Fibroblast of the aortic adventitia (primary cell): Measurements from ENCODE around the gene DDI2. TPM values are rescaled to one million over a fixed set of nuclear protein-coding genes. Genes with fewer than 3 reads are reported as not detected.

ENCODE experiments used
- DNase-seq: peaks from one replicate; pipeline ENCODE4 v3.0.0-alpha.2; 2010; ENCODE audit warnings: low read depth
- H3K4me3 ChIP-seq: 2 replicates; pipeline ENCODE4 v1.5.1; 2011; ENCODE audit warnings: low read depth, mild to moderate bottlenecking, control low read depth, low read length, moderate library complexity
- CTCF ChIP-seq: IDR thresholded peaks from 2 replicates; pipeline ENCODE4 v1.5.1; 2011; ENCODE audit warnings: mild to moderate bottlenecking, low read length, control low read depth, inconsistent platforms; ENCODE audit not compliant: insufficient read depth
- total RNA-seq: library from RNA; depleted of rRNA; stranded (reverse); fragments of >200 nt; gene quantifications from 2 replicates; pipeline ENCODE4 v1.2.3, GENCODE V29; 2012; ENCODE audit warnings: low replicate concordance

The DDI2 gene
- total RNA-seq = 14.0 and 26.0 TPM in 2 replicates

GRCh38 chr1:15617173-15618076 is at the start of gene DDI2:
Gene DDI2 (plus strand): TSS chr1:15617458. CDS start chr1:15617671, 213 bp downstream.
- no peak for TF ChIP-seq CTCF
- DNase-seq = peak; percentile 96
- peak within 1 kb of the TSS; percentile 97 for H3K4me3 ChIP-seq

- H3K4me3 ChIP-seq = no peak overlapping the region
- no peak for DNase-seq
- TF ChIP-seq CTCF = no peak
These were observed 48.7 kb upstream of the DDI2 start for GRCh38 chr1:15568387-15569073.

- no peak overlapping the region for H3K4me3 ChIP-seq
- DNase-seq = no peak
- TF ChIP-seq CTCF = no peak
These were observed 46.4 kb upstream of the DDI2 start for GRCh38 chr1:15570861-15571260.

- no peak overlapping the region for H3K4me3 ChIP-seq
- DNase-seq = no peak
- TF ChIP-seq CTCF = no peak
These were observed 46.0 kb upstream of the DDI2 start for GRCh38 chr1:15571266-15571665.

- no peak for TF ChIP-seq CTCF
- no peak overlapping the region for H3K4me3 ChIP-seq
- peak; percentile 38 for DNase-seq
These were observed 43.8 kb upstream of the DDI2 start for GRCh38 chr1:15573477-15573876.

GRCh38 chr1:15574741-15575140 is 42.5 kb upstream of the DDI2 start:
- no peak for TF ChIP-seq CTCF
- H3K4me3 ChIP-seq = no peak overlapping the region
- DNase-seq = no peak
